ENCODE results near the gene GGA1.

The GGA1 gene, protein sequence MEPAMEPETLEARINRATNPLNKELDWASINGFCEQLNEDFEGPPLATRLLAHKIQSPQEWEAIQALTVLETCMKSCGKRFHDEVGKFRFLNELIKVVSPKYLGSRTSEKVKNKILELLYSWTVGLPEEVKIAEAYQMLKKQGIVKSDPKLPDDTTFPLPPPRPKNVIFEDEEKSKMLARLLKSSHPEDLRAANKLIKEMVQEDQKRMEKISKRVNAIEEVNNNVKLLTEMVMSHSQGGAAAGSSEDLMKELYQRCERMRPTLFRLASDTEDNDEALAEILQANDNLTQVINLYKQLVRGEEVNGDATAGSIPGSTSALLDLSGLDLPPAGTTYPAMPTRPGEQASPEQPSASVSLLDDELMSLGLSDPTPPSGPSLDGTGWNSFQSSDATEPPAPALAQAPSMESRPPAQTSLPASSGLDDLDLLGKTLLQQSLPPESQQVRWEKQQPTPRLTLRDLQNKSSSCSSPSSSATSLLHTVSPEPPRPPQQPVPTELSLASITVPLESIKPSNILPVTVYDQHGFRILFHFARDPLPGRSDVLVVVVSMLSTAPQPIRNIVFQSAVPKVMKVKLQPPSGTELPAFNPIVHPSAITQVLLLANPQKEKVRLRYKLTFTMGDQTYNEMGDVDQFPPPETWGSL

DNA sequence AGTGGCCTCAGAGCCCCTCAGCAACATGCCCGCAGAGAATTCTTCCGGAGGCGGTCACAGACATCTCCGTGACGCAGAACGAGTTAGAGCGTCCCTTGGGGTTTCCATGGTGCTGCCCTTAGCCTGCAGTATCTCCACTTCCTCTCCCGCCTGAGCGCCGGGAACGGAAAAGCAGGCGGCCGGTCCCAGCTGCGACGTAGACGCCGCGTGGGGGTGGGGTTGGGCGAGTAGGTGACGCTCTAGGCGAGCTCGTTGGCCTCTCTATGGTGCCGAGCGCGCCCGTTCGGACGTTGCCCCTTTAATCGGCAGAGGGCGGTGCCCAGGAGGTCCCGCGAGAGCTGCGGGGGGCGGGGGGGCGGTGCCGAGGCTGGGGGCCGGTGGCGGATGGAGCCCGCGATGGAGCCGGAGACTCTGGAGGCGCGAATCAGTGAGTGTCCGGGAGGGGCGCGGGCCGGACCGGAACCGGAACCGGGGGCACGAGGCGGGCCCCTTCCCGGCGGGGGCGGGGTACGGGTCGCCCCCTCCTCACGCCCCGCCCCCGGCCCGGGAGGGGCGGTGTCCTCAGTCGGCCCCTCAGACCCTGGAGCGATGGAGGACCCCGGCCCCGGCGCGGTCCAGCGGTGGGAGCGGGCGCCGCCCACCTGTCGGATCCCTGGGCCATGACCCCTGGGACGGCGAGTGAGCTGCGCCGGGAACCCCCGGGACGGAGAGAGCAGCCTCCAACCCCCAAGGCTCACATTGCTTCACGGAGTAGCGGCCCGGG is at the start of gene GGA1:
GGA1 (plus strand) TSS at position 358 of the 763 bp plus-strand sequence; CDS start at position 385, 27 bp downstream.
- DNase-seq = peak; percentile 97

DNA sequence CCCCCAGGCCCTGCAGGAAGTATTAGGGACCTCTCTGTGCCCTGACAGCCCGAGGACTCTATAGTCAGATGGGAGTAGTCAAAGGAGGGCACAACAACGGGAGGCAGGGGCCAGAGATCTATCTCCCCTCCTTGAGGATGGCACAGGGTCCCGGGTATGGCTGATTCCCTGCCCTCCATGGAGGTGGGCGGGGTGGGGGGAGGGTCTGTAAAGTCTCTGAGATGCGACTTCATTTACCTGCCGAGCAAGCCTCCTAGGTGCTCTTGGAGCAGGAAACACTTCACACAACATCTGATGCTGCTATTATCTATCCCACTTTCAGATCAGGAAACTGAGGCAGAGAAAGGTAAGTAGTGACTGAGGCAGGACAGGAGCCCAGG is 49.1 kb upstream of the GGA1 start:
- no peak for DNase-seq

DNA sequence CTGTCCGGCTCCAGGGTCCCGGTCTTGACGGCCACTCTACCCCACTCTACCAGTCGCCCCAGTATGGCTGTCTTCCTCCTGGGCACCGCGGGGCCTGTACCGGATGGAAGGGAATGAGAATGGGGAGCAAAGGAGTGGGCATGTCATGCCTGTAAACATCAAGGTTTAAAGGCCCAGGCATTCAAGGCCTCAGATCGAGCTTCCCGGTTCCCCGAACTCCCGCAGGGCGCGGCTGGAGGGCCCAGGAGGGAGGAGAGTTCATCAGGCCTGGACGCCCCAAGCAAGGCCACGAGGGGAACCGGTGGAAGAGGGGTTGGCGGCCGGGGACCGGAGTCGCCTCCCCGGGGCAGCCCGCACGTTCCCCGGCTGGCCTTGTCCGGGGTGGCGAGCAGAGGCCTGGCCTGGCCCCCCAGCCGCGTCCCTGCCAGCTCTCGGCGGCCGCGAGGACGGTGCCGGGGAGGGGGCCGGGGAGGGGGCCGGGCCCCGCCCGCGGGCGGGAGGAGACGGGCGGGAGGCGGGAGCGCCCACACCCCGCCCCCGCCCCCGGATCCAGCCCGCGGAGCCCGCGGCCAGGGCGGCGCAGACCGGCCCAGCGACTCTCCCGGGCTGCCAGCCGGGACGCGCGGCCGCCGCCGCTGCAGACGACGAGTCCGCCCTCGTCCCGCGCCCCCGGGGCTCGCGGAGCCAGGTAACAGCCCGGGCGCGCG is 48.6 kb upstream of the GGA1 start, which contains the start of gene CDC42EP1:
CDC42EP1 (plus strand) TSS at position 580 of the 707 bp plus-strand sequence. CDS start 5,870 bp downstream, outside the sequence.
- DNase-seq = peak; percentile 75

DNA sequence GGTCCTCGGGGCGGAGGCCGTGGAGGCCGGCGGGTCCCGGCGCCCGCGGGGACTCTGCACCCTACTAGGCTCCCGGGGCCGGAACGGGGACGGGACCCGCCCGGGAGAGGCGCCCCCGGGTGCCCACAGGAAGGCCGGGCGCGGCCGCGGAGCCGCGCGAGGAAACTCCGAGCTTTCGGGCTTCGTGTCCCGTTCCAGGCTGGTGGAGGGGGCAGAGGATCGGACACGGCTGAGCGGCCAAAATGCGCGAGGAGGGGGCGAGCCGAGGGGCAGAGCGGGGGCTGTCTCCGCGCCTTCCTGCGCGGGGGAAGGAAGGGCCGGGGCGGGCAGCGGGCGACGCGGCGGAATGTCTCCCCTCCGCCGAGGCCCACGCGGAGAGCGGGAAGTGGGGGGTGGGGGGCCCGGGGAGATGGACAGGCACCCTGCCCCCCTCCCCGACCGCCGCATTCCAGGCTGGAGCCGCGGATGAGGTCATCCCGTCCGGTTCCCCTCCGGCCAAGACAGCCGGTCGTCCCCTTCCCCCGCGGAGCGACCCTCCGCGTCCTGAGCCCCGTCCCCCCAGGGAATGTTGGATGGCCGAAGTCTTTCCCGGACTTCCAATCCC is 47.9 kb upstream of the GGA1 start:
- DNase-seq = peak; percentile 74

DNA sequence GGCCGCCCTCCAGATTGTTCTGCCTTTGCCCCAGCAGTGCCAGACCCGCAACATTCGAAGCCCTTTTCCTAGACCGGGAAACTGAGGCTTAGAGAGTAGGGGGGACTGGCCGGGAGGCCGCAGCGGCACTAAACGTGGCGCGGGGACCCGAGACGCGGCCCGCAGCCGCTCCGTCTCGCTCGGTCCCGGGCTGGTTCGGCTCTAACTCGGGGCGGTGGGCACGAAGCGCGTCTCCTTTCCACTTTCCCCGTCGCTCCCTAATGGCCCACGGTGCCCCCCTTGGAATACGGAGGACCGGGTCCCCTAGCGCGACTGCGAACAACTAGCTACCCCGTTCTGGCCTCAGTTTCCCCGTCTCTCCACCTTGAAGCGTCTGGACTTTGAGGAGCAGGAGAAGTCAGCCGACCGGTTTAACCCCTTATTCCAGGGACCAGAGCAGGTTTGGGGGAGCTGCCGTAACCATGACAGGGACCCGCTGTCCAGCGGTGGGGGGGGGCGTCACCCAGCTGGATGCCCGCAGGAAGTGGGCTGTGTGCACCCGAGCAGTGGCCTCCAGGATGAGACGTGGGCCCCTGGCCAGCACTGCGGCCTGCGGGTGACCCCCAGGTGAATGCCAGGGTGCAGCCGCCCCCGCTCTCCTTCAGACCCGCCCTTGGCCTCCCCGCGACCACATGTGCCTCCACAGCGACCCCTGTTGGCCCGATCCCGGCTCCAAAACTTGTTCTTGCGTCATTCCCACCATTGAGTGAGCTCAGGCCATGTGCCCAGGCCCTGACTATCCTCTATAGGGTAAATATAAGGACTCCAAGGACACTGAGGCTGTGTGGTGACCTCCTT is 47.2 kb upstream of the GGA1 start:
- DNase-seq = peak; percentile 95

DNA sequence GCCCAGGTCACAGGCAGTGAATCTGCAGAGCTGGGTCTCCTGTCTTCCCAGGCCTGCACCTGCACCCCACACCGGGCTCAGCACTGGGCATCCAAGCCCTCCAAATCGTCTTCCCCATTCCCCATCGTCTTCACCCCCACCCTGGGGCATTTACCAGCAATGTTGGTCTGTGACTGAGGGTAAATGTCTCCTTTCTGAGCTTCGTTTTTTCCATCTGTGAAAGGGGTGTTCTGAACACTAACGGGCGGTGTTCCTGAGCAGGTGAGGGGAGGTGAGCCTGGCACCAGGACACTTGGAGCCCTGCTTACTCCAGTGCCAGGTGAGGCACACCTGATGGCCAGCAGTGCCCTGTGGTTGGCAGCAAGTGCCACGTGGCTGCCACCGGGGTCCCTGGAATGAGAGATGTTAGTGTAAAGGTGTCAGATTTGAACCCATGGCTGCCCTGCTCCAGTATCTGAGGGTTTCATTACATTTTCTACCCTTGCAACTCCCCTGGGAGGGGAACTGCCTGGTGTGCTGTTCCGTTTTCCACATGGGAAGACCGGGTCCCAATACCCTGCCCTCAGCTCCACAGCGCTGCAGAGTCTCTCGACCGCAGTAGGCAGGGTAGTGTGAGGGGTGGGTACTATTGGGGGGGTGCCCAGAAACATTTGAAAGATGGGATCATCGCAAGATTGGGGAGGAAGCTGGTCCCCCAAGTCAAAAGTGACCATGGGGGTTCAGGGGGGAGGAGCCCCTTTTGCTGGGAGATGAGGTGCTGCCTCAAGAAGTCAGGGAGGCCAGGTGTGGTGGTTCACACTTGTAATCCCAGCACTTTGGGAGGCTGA is 46.4 kb upstream of the GGA1 start:
- no peak for DNase-seq

DNA sequence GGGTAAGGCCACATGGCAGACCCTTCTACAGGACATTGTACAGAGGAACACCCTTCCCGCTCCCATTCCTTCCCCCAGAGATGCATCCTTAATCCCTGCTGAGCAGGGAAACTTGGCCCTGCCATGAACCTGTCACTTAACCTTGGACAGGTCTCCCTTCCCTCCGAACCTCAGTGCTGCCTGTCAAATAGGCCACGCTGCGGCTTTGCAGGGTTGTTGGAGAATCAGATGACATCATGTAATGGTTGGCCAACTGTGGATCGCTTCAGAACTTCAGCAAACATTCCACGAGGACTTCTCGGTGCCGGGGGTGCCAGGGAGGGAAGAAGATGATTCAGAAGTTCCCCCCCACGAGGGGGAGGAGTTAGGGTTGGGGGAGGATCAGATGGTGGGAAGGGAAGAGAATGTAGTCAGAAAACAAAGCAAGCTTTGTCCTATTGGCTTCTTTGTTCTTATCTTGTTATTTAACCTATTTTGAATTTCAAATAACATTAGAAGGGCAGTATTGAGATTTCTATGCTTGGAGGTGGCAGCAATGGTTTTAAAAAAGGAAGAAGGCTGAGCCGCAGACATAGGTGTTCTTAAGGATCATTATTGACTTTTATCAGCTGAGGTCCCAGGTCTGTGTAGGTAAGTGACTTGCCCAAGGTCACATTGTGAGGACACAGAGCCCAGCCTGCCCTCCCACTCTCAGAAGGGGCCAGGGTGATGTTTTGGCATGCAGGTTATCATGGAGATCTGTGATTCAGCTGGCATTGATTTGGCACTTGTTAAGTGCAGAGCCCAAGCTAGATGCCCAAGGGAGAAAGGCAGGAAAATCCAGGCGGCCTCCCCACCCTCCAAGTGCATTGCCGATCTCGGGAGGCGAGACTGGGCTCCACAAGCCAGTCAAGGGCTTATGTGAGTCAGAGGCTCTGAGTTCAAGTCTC is 45.2 kb upstream of the GGA1 start:
- DNase-seq = no peak

DNA sequence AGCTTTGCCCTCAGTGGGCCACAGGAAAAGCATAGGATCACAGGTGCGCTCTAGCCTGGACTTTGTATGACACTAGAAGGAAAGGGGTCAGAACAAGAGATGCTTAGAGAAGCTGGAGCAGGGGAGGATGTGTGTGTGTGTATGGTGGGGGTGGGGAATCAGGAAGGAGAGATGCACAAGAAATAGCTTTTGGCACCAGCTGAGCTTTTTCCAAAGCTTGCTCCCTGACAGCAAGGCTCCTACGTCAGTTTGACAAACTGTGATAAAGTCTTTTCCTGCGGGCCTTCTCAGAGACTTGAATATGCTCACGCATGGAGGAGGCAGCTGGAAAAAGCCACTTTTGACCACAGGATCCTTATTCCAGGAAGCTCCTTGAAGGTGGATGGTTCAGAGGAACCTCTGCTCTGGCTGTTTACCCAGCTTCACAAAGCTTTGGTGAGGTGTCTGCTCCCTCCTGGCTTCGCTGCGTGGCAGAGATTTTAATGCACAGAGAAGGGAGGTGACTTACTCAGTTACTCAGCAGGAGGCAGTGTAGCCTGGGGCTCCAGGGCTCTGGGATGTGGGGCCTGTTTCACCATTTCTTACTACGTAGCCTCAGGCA is 44.4 kb upstream of the GGA1 start:
- DNase-seq = no peak

DNA sequence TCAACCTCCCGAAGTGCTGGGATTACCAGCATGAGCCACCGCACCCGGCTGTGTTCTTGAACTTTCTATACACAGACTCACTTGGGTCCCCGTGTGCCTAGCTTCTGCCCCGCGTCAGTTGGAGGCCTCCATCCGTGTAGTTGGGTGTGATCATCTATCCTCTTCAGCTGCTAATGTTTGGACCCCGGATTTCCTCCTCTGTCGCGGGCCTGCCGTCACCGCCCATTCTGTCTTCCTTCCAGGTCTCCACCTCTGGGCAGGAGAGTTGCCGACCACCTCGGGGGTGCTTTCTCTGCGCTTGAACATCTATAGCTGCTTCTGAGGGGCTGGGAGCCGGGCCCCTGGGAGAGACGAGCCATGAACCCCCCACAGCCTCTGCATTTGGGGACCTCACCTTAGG is 42.8 kb upstream of the GGA1 start:
- no peak for DNase-seq

DNA sequence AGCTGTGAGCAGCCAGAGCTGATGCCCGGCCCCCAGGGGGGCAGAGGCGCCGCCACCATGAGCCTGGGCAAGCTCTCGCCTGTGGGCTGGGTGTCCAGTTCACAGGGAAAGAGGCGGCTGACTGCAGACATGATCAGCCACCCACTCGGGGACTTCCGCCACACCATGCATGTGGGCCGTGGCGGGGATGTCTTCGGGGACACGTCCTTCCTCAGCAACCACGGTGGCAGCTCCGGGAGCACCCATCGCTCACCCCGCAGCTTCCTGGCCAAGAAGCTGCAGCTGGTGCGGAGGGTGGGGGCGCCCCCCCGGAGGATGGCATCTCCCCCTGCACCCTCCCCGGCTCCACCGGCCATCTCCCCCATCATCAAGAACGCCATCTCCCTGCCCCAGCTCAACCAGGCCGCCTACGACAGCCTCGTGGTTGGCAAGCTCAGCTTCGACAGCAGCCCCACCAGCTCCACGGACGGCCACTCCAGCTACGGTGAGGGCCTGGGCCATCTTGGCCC is 42.3 kb upstream of the GGA1 start:
- DNase-seq = no peak

DNA sequence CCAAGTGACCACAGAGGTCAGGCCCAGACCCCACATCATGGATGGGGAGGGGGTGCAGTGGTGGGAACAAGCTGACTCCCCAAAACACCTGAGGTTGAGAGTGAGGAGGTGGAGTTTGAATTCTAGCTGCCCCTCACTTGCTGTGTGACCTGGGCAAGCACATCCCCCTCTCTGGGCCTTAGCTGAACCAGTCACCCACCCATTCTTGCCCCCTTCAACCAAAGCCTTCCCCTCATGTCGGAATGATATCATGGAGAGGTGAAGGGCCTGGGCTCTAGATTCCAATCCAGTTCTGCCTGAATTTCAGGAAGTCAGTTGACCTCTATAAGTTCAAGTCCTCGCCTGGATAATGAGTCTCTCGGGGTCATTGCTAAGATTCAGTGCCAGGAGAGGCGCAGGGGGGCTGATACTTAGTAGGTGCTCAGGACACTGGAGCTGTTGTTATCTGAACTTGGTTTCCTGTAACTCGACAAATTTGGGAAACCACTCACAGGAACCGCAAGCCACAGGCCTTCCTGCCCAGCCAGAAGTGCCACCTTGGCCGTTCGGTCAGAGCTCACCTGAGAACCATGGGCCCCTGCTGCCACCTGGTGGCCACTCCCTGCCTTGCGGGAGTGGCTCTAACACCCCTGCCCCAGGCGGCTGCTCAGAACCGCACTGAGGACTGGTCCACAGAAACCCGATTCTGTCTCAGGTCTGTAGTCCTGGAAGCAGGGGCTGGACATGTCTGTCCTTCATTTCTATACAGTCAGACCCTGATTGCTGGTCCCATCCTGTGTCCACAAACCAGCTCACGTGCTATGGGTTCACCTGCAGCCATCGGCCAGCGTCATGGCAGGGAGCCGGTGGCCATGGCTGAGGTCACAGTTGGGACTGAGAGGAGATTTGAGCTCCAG is 41.5 kb upstream of the GGA1 start:
- DNase-seq = peak; percentile 78

DNA sequence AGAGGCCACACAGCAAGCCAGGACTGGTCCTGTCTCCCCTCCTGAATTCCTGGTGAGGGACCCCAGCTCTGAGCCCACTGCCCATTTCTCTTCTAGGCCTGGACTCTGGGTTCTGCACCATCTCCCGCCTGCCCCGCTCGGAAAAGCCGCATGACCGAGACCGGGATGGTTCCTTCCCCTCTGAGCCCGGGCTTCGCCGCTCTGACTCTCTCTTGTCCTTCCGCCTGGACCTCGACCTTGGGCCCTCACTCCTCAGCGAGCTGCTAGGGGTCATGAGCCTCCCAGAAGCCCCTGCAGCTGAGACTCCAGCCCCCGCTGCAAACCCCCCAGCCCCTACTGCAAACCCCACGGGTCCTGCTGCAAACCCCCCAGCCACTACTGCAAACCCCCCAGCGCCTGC is 40.6 kb upstream of the GGA1 start:
- no peak for DNase-seq

DNA sequence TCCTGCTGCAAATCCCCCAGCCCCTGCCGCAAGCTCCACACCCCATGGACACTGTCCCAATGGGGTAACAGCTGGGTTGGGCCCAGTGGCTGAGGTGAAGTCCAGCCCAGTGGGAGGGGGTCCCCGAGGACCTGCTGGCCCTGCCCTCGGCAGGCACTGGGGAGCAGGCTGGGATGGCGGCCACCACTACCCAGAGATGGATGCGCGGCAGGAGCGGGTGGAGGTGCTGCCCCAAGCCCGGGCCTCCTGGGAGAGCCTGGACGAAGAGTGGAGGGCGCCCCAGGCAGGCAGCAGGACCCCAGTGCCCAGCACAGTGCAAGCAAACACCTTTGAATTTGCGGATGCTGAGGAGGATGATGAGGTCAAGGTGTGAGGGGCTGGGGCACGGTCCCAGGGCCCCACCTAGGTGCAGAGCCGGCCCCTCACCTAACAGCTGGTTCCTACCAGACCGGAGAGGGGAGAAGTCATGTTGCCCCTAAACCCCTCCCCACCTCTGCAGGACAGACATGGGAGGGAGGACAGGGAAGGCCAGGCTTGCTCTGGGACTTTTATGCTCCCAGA is 40.1 kb upstream of the GGA1 start:
- no peak for DNase-seq

DNA sequence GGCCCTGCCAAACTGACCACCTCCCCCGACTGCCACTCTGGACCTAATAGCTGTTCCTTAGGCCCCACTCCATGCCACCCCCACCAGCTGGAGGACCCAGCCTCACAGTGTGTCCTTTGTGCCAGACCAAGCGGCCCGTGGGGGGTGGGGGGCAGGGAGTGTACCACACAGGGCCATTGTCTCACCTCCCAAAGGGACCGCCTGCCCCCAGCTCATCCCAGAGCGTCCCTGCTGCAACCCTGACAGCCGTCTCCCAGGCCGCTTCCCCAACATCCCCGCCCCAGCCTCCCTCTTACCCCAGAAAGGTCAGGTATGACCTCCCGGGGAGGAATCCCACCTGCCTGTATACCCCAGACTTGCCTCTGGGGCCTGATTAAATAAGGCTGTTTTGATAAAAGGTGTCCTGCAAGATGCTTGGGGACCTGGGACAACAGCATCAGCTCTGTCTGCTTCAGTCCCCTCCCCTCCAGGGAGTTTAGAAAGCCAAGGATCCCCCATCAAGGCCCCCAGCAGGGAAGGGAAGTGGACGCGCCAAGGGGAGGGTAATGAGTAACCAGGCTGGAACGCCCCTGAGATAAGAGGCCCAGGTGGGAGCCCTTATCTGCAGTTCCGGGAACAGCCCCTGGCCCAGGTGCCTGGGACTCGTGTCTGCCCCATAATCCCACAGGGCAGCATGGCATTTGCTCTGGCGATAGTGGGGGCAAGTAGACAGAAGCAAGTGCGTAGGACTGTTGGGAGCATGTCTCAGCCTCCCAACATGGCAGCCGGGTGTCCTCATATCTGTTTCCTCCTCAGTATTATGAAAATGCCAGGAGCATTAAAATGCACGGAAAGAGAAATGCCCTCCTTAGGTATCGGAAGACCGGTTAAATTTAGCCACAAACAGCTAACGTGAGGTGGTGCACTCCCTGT is 39.4 kb upstream of the GGA1 start:
- DNase-seq = no peak

DNA sequence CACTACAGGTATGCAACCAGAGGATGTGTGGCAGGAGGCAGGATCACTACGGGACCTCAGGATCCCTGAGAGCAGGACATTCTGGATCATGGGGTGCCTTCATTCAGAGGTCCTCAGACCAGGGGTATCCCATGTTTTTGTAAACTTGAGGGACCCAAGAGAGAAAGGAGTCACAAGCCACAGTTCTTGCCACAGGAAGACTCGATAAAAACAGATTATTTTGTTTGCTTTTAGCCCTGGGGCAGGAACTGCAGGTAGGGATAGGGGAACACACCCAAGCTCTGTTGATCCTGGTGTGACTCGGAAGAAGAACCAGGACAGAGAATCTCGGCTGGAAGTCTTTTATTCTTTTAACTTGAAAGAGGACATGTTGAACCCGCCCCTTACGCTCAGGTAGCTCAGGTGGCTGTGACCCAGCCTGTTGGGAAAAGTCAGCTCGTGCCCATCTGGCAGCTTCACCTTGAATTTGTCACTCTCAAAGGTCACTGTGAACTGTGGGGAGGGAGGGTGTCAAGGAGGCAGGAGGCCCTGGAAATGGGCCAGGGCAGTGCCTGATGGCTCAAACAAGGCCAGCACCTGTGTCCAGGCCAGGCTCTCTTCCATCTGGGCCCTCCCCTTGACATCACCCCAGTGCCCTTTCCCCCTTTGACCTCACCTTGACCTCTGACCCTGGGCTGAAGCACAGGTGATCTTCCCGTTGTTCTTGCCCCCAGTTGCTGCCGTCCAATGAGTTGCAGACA is 38.5 kb upstream of the GGA1 start:
- DNase-seq = no peak

DNA sequence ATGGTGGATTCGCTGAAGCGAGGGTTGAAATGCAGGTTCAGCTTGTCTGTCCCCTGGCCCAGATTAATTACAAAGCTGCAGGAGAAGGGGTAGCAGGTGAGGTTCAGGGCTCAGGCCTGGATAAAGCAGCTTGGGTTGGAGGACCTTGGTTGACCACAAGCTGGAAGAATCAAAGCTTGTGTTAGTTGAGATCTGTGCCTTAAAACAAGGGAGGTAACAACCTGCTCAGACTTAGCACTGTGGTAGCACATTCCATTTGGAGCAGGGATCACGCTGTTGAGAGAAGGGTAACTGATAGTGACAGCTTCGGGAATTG is 38.0 kb upstream of the GGA1 start:
- DNase-seq = no peak
